HepG2 (cell line): ENCODE data around the gene ING5. TPM values are rescaled to one million over a fixed set of nuclear protein-coding genes. Genes with fewer than 3 reads are reported as not detected.

ENCODE experiments used
- BORCS8-MEF2B ChIP-seq: sonication (generic); formaldehyde crosslinking; IDR thresholded peaks from 2 replicates; pipeline ENCODE4 v1.8.0; 2022; ENCODE audit warnings: mild to moderate bottlenecking, missing genetic modification reagents
- CHD4 ChIP-seq: fragments of 200-600 bp; sonication (generic); IDR thresholded peaks from 2 replicates; pipeline ENCODE4 v1.7.0; 2017; ENCODE audit warnings: mild to moderate bottlenecking, low read length, borderline replicate concordance
- HMGXB3 ChIP-seq: sonication (generic); formaldehyde crosslinking; IDR thresholded peaks from 2 replicates; pipeline ENCODE4 v1.4.0; 2020; ENCODE audit warnings: missing genetic modification reagents, borderline replicate concordance
- KLF12 ChIP-seq: sonication (generic); formaldehyde crosslinking; IDR thresholded peaks from 2 replicates; pipeline ENCODE4 v1.4.0; 2020; ENCODE audit warnings: missing genetic modification reagents, borderline replicate concordance
- REPIN1 ChIP-seq: sonication (generic); formaldehyde crosslinking; IDR thresholded peaks from 2 replicates; pipeline ENCODE4 v1.8.0; 2022; ENCODE audit warnings: missing genetic modification reagents, low read depth, mild to moderate bottlenecking, borderline replicate concordance
- RXRA ChIP-seq: sonication (generic); formaldehyde crosslinking; IDR thresholded peaks from 2 replicates; pipeline ENCODE4 v1.5.1; 2020; ENCODE audit warnings: missing genetic modification reagents
- ZNF646 ChIP-seq: sonication (generic); formaldehyde crosslinking; IDR thresholded peaks from 2 replicates; pipeline ENCODE4 v1.9.0; 2021; ENCODE audit warnings: mild to moderate bottlenecking, missing genetic modification reagents
- polyA plus RNA-seq, 8 experiments: library from polyadenylated mRNA; depleted of rRNA in 3 of 8; stranded (reverse) in 7 of 8; unstranded in 1 of 8; fragments of >200 nt; fragmentation: Illumina TruSeq in 4 of 8; extraction: Trizol in 4 of 8; gene quantifications; 2 replicates each; pipeline versions ENCODE4 v1.2.1 to v1.2.3, GENCODE V29; 2011 to 2016; ENCODE audit warnings: low read depth in 4 of 8, missing spikeins in 1 of 8, mixed read lengths in 1 of 8; ENCODE audit not compliant: insufficient read depth in 1 of 8
- total RNA-seq, 5 experiments: library from RNA; depleted of rRNA; stranded (reverse); fragments of >200 nt; fragmentation: Illumina TruSeq; extraction: Trizol; gene quantifications; 2 replicates each; pipeline ENCODE4 v1.2.3, GENCODE V29; 2016; ENCODE audit warnings: low read depth in 1 of 5
- TF ChIP-seq, protein P1 (sequence below): sonication (generic); formaldehyde crosslinking; IDR thresholded peaks from 2 replicates; pipeline ENCODE4 v1.4.0; 2020; ENCODE audit warnings: missing genetic modification reagents, mild to moderate bottlenecking, borderline replicate concordance
- TF ChIP-seq, protein P2 (sequence below): sonication (generic); formaldehyde crosslinking; IDR thresholded peaks from 2 replicates; pipeline ENCODE4 v1.5.1; 2020; ENCODE audit warnings: mild to moderate bottlenecking, missing genetic modification reagents, moderate library complexity

ING5 gene
- total and polyA plus RNA-seq, 2 of the 13 experiments (the other 11 are each of a cell fraction or from before 2014, with no cell fraction given): 61.9 to 71.9 TPM

- TF ChIP-seq ZNF646 (CRISPR knock-in tag): no peak
- peak; percentile 95 for TF ChIP-seq REPIN1 (CRISPR knock-in tag)
- TF ChIP-seq, protein P1, sequence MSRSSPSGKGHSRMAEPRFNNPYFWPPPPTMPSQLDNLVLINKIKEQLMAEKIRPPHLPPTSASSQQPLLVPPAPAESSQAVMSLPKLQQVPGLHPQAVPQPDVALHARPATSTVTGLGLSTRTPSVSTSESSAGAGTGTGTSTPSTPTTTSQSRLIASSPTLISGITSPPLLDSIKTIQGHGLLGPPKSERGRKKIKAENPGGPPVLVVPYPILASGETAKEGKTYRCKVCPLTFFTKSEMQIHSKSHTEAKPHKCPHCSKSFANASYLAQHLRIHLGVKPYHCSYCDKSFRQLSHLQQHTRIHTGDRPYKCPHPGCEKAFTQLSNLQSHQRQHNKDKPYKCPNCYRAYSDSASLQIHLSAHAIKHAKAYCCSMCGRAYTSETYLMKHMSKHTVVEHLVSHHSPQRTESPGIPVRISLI: 0 out of 2 replicates have a peak, but pooled peaks have one; percentile 14
- TF ChIP-seq CHD4: no peak
- TF ChIP-seq HMGXB3 (CRISPR knock-in tag): peak; percentile 78; the same call in 1 of the 2 replicates
- 0 out of 2 replicates have a peak, but pooled peaks have one; percentile 25 for TF ChIP-seq RXRA (CRISPR knock-in tag)
- TF ChIP-seq BORCS8-MEF2B (CRISPR knock-in tag): no peak; the same call in none of the 2 replicates
- TF ChIP-seq KLF12 (CRISPR knock-in tag): peak; percentile 51
- TF ChIP-seq, protein P2, sequence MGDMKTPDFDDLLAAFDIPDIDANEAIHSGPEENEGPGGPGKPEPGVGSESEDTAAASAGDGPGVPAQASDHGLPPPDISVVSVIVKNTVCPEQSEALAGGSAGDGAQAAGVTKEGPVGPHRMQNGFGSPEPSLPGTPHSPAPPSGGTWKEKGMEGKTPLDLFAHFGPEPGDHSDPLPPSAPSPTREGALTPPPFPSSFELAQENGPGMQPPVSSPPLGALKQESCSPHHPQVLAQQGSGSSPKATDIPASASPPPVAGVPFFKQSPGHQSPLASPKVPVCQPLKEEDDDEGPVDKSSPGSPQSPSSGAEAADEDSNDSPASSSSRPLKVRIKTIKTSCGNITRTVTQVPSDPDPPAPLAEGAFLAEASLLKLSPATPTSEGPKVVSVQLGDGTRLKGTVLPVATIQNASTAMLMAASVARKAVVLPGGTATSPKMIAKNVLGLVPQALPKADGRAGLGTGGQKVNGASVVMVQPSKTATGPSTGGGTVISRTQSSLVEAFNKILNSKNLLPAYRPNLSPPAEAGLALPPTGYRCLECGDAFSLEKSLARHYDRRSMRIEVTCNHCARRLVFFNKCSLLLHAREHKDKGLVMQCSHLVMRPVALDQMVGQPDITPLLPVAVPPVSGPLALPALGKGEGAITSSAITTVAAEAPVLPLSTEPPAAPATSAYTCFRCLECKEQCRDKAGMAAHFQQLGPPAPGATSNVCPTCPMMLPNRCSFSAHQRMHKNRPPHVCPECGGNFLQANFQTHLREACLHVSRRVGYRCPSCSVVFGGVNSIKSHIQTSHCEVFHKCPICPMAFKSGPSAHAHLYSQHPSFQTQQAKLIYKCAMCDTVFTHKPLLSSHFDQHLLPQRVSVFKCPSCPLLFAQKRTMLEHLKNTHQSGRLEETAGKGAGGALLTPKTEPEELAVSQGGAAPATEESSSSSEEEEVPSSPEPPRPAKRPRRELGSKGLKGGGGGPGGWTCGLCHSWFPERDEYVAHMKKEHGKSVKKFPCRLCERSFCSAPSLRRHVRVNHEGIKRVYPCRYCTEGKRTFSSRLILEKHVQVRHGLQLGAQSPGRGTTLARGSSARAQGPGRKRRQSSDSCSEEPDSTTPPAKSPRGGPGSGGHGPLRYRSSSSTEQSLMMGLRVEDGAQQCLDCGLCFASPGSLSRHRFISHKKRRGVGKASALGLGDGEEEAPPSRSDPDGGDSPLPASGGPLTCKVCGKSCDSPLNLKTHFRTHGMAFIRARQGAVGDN (CRISPR knock-in tag): peak; percentile 95
These were observed 15.0 kb upstream of the ING5 start, which contains the start of gene DTYMK (continued) for GRCh38 chr2:241686650-241687425.
